ENCODE data around the gene PROK2. TPM values are rescaled to one million over a fixed set of nuclear protein-coding genes. Genes with fewer than 3 reads are reported as not detected.

Gene PROK2
- total and polyA plus RNA-seq, 10 of the 15 experiments (the other 5 are each of a cell fraction or from before 2014, with no cell fraction given): not detected

GRCh38 chr3:71753701-71754609 is 31.0 kb downstream of the PROK2 start, which contains the start of gene GPR27:
GPR27 (plus strand) TSS chr3:71753855; CDS start chr3:71754050, 195 bp downstream.
- Histone ChIP-seq H3K4me3 (no peak within 1 kb of the TSS), H3K9me3 (replicated peaks; ENCODE audit: control insufficient read depth, insufficient read depth, low read length) (no peaks in the 10 kb centered on the region), H3K36me3 (ENCODE audit: control insufficient read depth in 2 of 2, insufficient read depth in 2 of 2, low read length in 1 of 2) (no peaks in the 10 kb centered on the region), H3K4me2 (ENCODE audit: control insufficient read depth, insufficient read depth) (no peak within 1 kb of the TSS; the same call in 1 of the 2 replicates), H4K20me1 (ENCODE audit: control insufficient read depth, insufficient read depth) (no peaks in the 10 kb centered on the region), H3K27me3 (replicated peaks in 1 of 2; ENCODE audit: control insufficient read depth in 2 of 2, insufficient read depth in 2 of 2, low read length in 1 of 2) (peaks cover 7 to 11% of the 10 kb centered on the region in 2 experiments; a peak in 3 of 4 replicates), H3K79me2 (ENCODE audit: control insufficient read depth, insufficient read depth, low read length) (no peaks in the 10 kb centered on the region), H3K27ac (ENCODE audit: control insufficient read depth, insufficient read depth) (no peak within 1 kb of the TSS), H3K9ac (ENCODE audit: control insufficient read depth, insufficient read depth, low read length) (no peak within 1 kb of the TSS), H3K4me1 (ENCODE audit: control insufficient read depth, insufficient read depth, low read length) (no peaks in the 10 kb centered on the region), H2AFZ (ENCODE audit: control insufficient read depth, low read depth, low read length) (no peak within 1 kb of the TSS)
- SMC1A ChIA-PET (ENCODE audit: uncharacterized antibody, unreplicated experiment): no interaction called here
- no peak for ATAC-seq
- 11% methylated on average over 75 of the region's 131 CpGs for WGBS (ENCODE audit: insufficient coverage, insufficient replicate concordance, low lambda C conversion rate, missing lambda C conversion rate)
- POLR2A ChIA-PET: no interaction called here
- in situ Hi-C loops (cut with MboI) (no loop called here), intact Hi-C loops (cut with micrococcal nuclease; ENCODE audit: unreplicated experiment) (no loop called here)
- RAD21 ChIA-PET (ENCODE audit: unreplicated experiment): no interaction called here
- CTCF ChIA-PET: no interaction called here
- no peak for FAIRE-seq
- BruUV-seq (replicated peaks): no TSS peak
- TF ChIP-seq PBX3 (IDR thresholded peaks at IDR 0.05; ENCODE audit: insufficient replicate concordance, low read depth, low read length) (no peak), KAT2A (conservative IDR thresholded peaks at IDR 0.05; ENCODE audit: control insufficient read depth, low read depth, low read length) (no peak), CBFB (IDR thresholded peaks at IDR 0.05; ENCODE audit: low read depth) (no peak), TCF7 (IDR thresholded peaks at IDR 0.05; ENCODE audit: borderline replicate concordance) (no peak), NR2C2 (IDR thresholded peaks at IDR 0.05; ENCODE audit: borderline replicate concordance, control insufficient read depth, insufficient read length, low read depth) (no peak), SUZ12 (IDR thresholded peaks at IDR 0.05; ENCODE audit: unreplicated experiment) (peak; percentile 42), USF1 (IDR thresholded peaks at IDR 0.05; ENCODE audit: borderline replicate concordance, extremely low read length, insufficient read depth, low read depth, low read length) (no peak), HDAC6 (IDR thresholded peaks at IDR 0.05; ENCODE audit: unreplicated experiment) (peak; percentile 70)
- no peak for DNase-seq (ENCODE audit: low read depth, low spot score)
